WTC11 (cell line): ENCODE data around the gene DNA2. TPM values are rescaled to one million over a fixed set of nuclear protein-coding genes. Genes with fewer than 3 reads are reported as not detected.
A peak's percentile ranks its signal among the peaks of the same experiment; 100 is the strongest.

Source experiments
- ATAC-seq: fragments of 200-7000 bp; cut with Tn5 transposase; 2 replicates; pipeline ENCODE4 v1.10.0; 2021; ENCODE audit warnings: mild to moderate bottlenecking, moderate library complexity
- Bru-seq: library from RNA; stranded (reverse); fragments of 400-500 nt; gene quantifications from one replicate; lab custom pipeline; 2021; lab: Mats Ljungman, UMichigan
- CTCF ChIA-PET: fragments of 300-600 bp; sonication (Branson Sonifier 250); formaldehyde crosslinking; loops from one replicate; lab custom pipeline; 2021; ENCODE audit warnings: antibody characterized with exemption; lab: Charles Lee
- POLR2A ChIA-PET: fragments of 350-600 bp; sonication (Branson Sonifier 250); formaldehyde crosslinking; loops from one replicate; lab custom pipeline; 2021; ENCODE audit warnings: antibody characterized with exemption; lab: Charles Lee
- DNase-seq: peaks from one replicate; pipeline ENCODE4 v3.0.0; 2021; ENCODE audit warnings: low spot score
- H3K27ac Mint-ChIP-seq: 2 replicates; pipeline ENCODE4 v1.8.0; 2021; ENCODE audit warnings: mixed read lengths
- H3K27me3 Mint-ChIP-seq: 2 replicates; pipeline ENCODE4 v1.8.0; 2021; ENCODE audit warnings: low read depth, mild to moderate bottlenecking, moderate library complexity, mixed read lengths
- H3K36me3 Mint-ChIP-seq: 2 replicates; pipeline ENCODE4 v1.8.0; 2021; ENCODE audit warnings: mixed read lengths
- H3K4me1 Mint-ChIP-seq: 2 replicates; pipeline ENCODE4 v1.8.0; 2022; ENCODE audit warnings: mixed read lengths
- H3K4me3 Mint-ChIP-seq: 2 replicates; pipeline ENCODE4 v1.8.0; 2021; ENCODE audit warnings: mild to moderate bottlenecking, moderate library complexity, mixed read lengths
- H3K9me3 Mint-ChIP-seq: 2 replicates; pipeline ENCODE4 v1.8.0; 2021; ENCODE audit warnings: mixed read lengths
- ARID4B ChIP-seq: sonication (generic); formaldehyde crosslinking; IDR thresholded peaks from 2 replicates; pipeline ENCODE4 v1.8.0; 2023; ENCODE audit warnings: missing genetic modification reagents, mild to moderate bottlenecking, borderline replicate concordance
- CREB1 ChIP-seq: sonication (generic); formaldehyde crosslinking; IDR thresholded peaks from 2 replicates; pipeline ENCODE4 v1.8.0; 2023; ENCODE audit warnings: mild to moderate bottlenecking, missing genetic modification reagents
- CTCF ChIP-seq: fragments of 200-600 bp; IDR thresholded peaks from 2 replicates; pipeline ENCODE4 v1.8.0; 2022; ENCODE audit warnings: antibody characterized with exemption
- E2F1 ChIP-seq: sonication (generic); formaldehyde crosslinking; IDR thresholded peaks from 2 replicates; pipeline ENCODE4 v1.8.0; 2022; ENCODE audit warnings: mild to moderate bottlenecking, missing genetic modification reagents
- E2F5 ChIP-seq: sonication (generic); formaldehyde crosslinking; IDR thresholded peaks from 2 replicates; pipeline ENCODE4 v1.8.1; 2022; ENCODE audit warnings: mild to moderate bottlenecking, moderate library complexity, missing genetic modification reagents
- ESRRA ChIP-seq: sonication (generic); formaldehyde crosslinking; IDR thresholded peaks from 2 replicates; pipeline ENCODE4 v1.8.1; 2022; ENCODE audit warnings: mild to moderate bottlenecking, missing genetic modification reagents, borderline replicate concordance
- ETV6 ChIP-seq: sonication (generic); formaldehyde crosslinking; IDR thresholded peaks from 2 replicates; pipeline ENCODE4 v1.8.1; 2022; ENCODE audit warnings: mild to moderate bottlenecking, missing genetic modification reagents
- FOXJ3 ChIP-seq: sonication (generic); formaldehyde crosslinking; IDR thresholded peaks from 2 replicates; pipeline ENCODE4 v1.9.0; 2021; ENCODE audit warnings: missing genetic modification reagents, mild to moderate bottlenecking, borderline replicate concordance
- GABPB1 ChIP-seq: sonication (generic); formaldehyde crosslinking; IDR thresholded peaks from 2 replicates; pipeline ENCODE4 v1.8.1; 2023; ENCODE audit warnings: mild to moderate bottlenecking, missing genetic modification reagents
- IRF1 ChIP-seq: sonication (generic); formaldehyde crosslinking; IDR thresholded peaks from 2 replicates; pipeline ENCODE4 v1.8.0; 2023; ENCODE audit warnings: missing genetic modification reagents
- JUN ChIP-seq: sonication (generic); formaldehyde crosslinking; IDR thresholded peaks from 2 replicates; pipeline ENCODE4 v1.8.0; 2023; ENCODE audit warnings: mild to moderate bottlenecking, missing genetic modification reagents
- MAX ChIP-seq: sonication (generic); formaldehyde crosslinking; IDR thresholded peaks from 2 replicates; pipeline ENCODE4 v1.8.0; 2022; ENCODE audit warnings: mild to moderate bottlenecking, missing genetic modification reagents
- MYBL2 ChIP-seq: sonication (generic); formaldehyde crosslinking; IDR thresholded peaks from 2 replicates; pipeline ENCODE4 v1.8.1; 2023; ENCODE audit warnings: mild to moderate bottlenecking, moderate library complexity, missing genetic modification reagents
- NFE2L1 ChIP-seq: sonication (generic); formaldehyde crosslinking; IDR thresholded peaks from 2 replicates; pipeline ENCODE4 v1.8.1; 2023; ENCODE audit warnings: missing genetic modification reagents
- NR2C2 ChIP-seq: sonication (generic); formaldehyde crosslinking; IDR thresholded peaks from 2 replicates; pipeline ENCODE4 v1.8.0; 2022; ENCODE audit warnings: mild to moderate bottlenecking, missing genetic modification reagents
- USF2 ChIP-seq: sonication (generic); formaldehyde crosslinking; IDR thresholded peaks from 2 replicates; pipeline ENCODE4 v1.8.1; 2023; ENCODE audit warnings: mild to moderate bottlenecking, missing genetic modification reagents, moderate library complexity
- ZNF232 ChIP-seq: sonication (generic); formaldehyde crosslinking; IDR thresholded peaks from 2 replicates; pipeline ENCODE4 v1.8.0; 2022; ENCODE audit warnings: mild to moderate bottlenecking, missing genetic modification reagents
- ZNF281 ChIP-seq: sonication (generic); formaldehyde crosslinking; IDR thresholded peaks from 2 replicates; pipeline ENCODE4 v1.8.0; 2023; ENCODE audit warnings: mild to moderate bottlenecking, missing genetic modification reagents
- ZNF317 ChIP-seq: sonication (generic); formaldehyde crosslinking; IDR thresholded peaks from 2 replicates; pipeline ENCODE4 v1.8.1; 2023; ENCODE audit warnings: low read depth, mild to moderate bottlenecking, moderate library complexity, missing genetic modification reagents, borderline replicate concordance
- ZNF396 ChIP-seq: fragments of 250-450 bp; sonication (Bioruptor Pico); IDR thresholded peaks from 2 replicates; pipeline ENCODE4 v1.8.0; 2021; ENCODE audit warnings: mild to moderate bottlenecking, moderate library complexity, borderline replicate concordance
- ZNF671 ChIP-seq: fragments of 250-450 bp; sonication (Bioruptor Pico); IDR thresholded peaks from 2 replicates; pipeline ENCODE4 v1.8.0; 2021; ENCODE audit warnings: mild to moderate bottlenecking
- long read RNA-seq, 3 experiments: library from RNA in 1 of 3; library from capped mRNA in 1 of 3; library from polyadenylated mRNA in 1 of 3; unstranded in 2 of 3; stranded (forward) in 1 of 3; transcript quantifications; one replicate each; pipeline ENCODE4 v2.0.0, GENCODE V29; 2021
- total RNA-seq: library from RNA; stranded (reverse); gene quantifications from 3 replicates; pipeline ENCODE4 v1.2.3, GENCODE V29; 2021

The DNA2 gene
- total RNA-seq (39.3 to 46.3 TPM (median 43.0 TPM) in 3 replicates), Bru-seq, nascent RNA (percentile 83 among the genes with signal in this experiment)
- long read RNA-seq, experiment 1, partial matches to known transcripts: 39 of 135 reads
- long read RNA-seq, experiment 1, other reads (novel, unspliced or antisense): 94 of 135 reads
- long read RNA-seq, experiment 2, partial matches to known transcripts: 6 of 21 reads
- long read RNA-seq, experiment 2, other reads (novel, unspliced or antisense): 15 of 21 reads
- long read RNA-seq, experiment 3, partial matches to known transcripts: 7 of 10 reads
- long read RNA-seq, experiment 3, other reads (novel, unspliced or antisense): 3 of 10 reads

GRCh38 chr10:68471586-68472408, at the start of gene DNA2:
DNA2 (minus strand) TSS chr10:68471973; CDS start chr10:68471864, 109 bp downstream.
- H3K4me3 Mint-ChIP-seq: peak within 1 kb of the TSS; percentile 96
- DNase-seq (peak; percentile 85), ATAC-seq (peak; percentile 91)
- peaks cover 24% of the 10 kb centered on the region for H3K4me1 Mint-ChIP-seq
- peaks cover 12% of the 10 kb centered on the region for H3K27me3 Mint-ChIP-seq
- H3K36me3 Mint-ChIP-seq: peaks cover 32% of the 10 kb centered on the region
- POLR2A ChIA-PET: interaction anchor here (0.9 to 1.3 kb wide), 4 partner anchors 24 to 430 kb away, joined by 3 to 7 read pairs (median 4); partner anchors contain the start of genes DDX50 and TET1
- no peaks in the 10 kb centered on the region for H3K9me3 Mint-ChIP-seq
- CTCF ChIA-PET: interaction anchor here (0.5 to 1.3 kb wide), 5 partner anchors 54 to 357 kb away, joined by 3 to 9 read pairs (median 3); partner anchors contain the start of gene RUFY2
- peak within 1 kb of the TSS; percentile 99 for H3K27ac Mint-ChIP-seq
- TF ChIP-seq NR2C2: 0 out of 2 replicates have a peak, but pooled peaks have one; percentile 65
- no peak for TF ChIP-seq ZNF671 (CRISPR knock-in tag)
- TF ChIP-seq GABPB1 (CRISPR knock-in tag): no peak; the same call in 1 of the 2 replicates
- TF ChIP-seq MAX (CRISPR knock-in tag): peak; percentile 98
- peak; percentile 92 for TF ChIP-seq E2F1 (CRISPR knock-in tag)
- TF ChIP-seq ZNF281: peak; percentile 95
- peak; percentile 61; the same call in 1 of the 2 replicates for TF ChIP-seq FOXJ3
- no peak for TF ChIP-seq ZNF396 (CRISPR knock-in tag)
- TF ChIP-seq ZNF317 (CRISPR knock-in tag): 0 out of 2 replicates have a peak, but pooled peaks have one; percentile 29
- TF ChIP-seq MYBL2 (CRISPR knock-in tag): peak; percentile 69
- TF ChIP-seq ESRRA (CRISPR knock-in tag): peak; percentile 75; the same call in 1 of the 2 replicates
- TF ChIP-seq E2F5 (CRISPR knock-in tag): peak; percentile 74
- peak; percentile 79; the same call in 1 of the 2 replicates for TF ChIP-seq CREB1 (CRISPR knock-in tag)
- peak; percentile 90; the same call in 1 of the 2 replicates for TF ChIP-seq IRF1 (CRISPR knock-in tag)
- TF ChIP-seq CTCF: no peak
- peak; percentile 79 for TF ChIP-seq ETV6
- TF ChIP-seq USF2: peak; percentile 64; the same call in 1 of the 2 replicates
- TF ChIP-seq ARID4B (CRISPR knock-in tag): peak; percentile 75; the same call in 1 of the 2 replicates
- peak; percentile 93 for TF ChIP-seq ZNF232 (CRISPR knock-in tag)
- TF ChIP-seq NFE2L1 (CRISPR knock-in tag): peak; percentile 76; the same call in 1 of the 2 replicates
- peak; percentile 37; the same call in 1 of the 2 replicates for TF ChIP-seq JUN
